GM21825 (cell line): ENCODE data around the gene CDK6.

Source experiments
- ATAC-seq: cut with Tn5 transposase; IDR thresholded peaks from one replicate; pipeline ENCODE4 v1.9.1; 2021; ENCODE audit warnings: mild to moderate bottlenecking, moderate library complexity; ENCODE audit not compliant: unreplicated experiment

Gene CDK6

GRCh38 chr7:92631067-92631849, 205.1 kb downstream of the CDK6 start:
- peak; percentile 55 for ATAC-seq

GRCh38 chr7:92629779-92630178, 206.6 kb downstream of the CDK6 start:
- no peak for ATAC-seq

- no peak for ATAC-seq
Measured at GRCh38 chr7:92627956-92628355, 208.4 kb downstream of the CDK6 start.

- no peak for ATAC-seq
Measured at GRCh38 chr7:92626281-92626809, 210.0 kb downstream of the CDK6 start.

GRCh38 chr7:92625617-92626016, 210.8 kb downstream of the CDK6 start:
- no peak for ATAC-seq

- ATAC-seq = no peak
Measured at GRCh38 chr7:92624298-92624996, 211.9 kb downstream of the CDK6 start.

GRCh38 chr7:92623544-92623943, 212.8 kb downstream of the CDK6 start:
- ATAC-seq = no peak

GRCh38 chr7:92622685-92623084, 213.7 kb downstream of the CDK6 start:
- no peak for ATAC-seq

GRCh38 chr7:92622030-92622429, 214.3 kb downstream of the CDK6 start:
- ATAC-seq = peak; percentile 57

- peak; percentile 44 for ATAC-seq
Measured at GRCh38 chr7:92621561-92622023, 214.8 kb downstream of the CDK6 start.

GRCh38 chr7:92621026-92621540, 215.3 kb downstream of the CDK6 start:
- ATAC-seq = peak; percentile 58

- no peak for ATAC-seq
Measured at GRCh38 chr7:92615861-92616260, 220.5 kb downstream of the CDK6 start.

GRCh38 chr7:92614660-92615174, 221.7 kb downstream of the CDK6 start:
- ATAC-seq = no peak

GRCh38 chr7:92613720-92614119, 222.7 kb downstream of the CDK6 start:
- no peak for ATAC-seq

GRCh38 chr7:92613214-92613613, 223.2 kb downstream of the CDK6 start:
- no peak for ATAC-seq

GRCh38 chr7:92612501-92612900, 223.9 kb downstream of the CDK6 start:
- no peak for ATAC-seq

- ATAC-seq = no peak
Measured at GRCh38 chr7:92611735-92612134, 224.6 kb downstream of the CDK6 start.

- no peak for ATAC-seq
Measured at GRCh38 chr7:92609921-92610518, 226.4 kb downstream of the CDK6 start.

GRCh38 chr7:92608380-92609322, 227.7 kb downstream of the CDK6 start:
- no peak for ATAC-seq

- ATAC-seq = no peak
Measured at GRCh38 chr7:92606985-92607384, 229.4 kb downstream of the CDK6 start.
